ENCODE measurements around the gene MAP3K7CL.

GRCh38 chr21:29117372-29117955 lies 13.0 kb upstream of the MAP3K7CL start:
- TF ChIP-seq, protein P1, sequence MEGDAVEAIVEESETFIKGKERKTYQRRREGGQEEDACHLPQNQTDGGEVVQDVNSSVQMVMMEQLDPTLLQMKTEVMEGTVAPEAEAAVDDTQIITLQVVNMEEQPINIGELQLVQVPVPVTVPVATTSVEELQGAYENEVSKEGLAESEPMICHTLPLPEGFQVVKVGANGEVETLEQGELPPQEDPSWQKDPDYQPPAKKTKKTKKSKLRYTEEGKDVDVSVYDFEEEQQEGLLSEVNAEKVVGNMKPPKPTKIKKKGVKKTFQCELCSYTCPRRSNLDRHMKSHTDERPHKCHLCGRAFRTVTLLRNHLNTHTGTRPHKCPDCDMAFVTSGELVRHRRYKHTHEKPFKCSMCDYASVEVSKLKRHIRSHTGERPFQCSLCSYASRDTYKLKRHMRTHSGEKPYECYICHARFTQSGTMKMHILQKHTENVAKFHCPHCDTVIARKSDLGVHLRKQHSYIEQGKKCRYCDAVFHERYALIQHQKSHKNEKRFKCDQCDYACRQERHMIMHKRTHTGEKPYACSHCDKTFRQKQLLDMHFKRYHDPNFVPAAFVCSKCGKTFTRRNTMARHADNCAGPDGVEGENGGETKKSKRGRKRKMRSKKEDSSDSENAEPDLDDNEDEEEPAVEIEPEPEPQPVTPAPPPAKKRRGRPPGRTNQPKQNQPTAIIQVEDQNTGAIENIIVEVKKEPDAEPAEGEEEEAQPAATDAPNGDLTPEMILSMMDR (IDR thresholded peaks at IDR 0.05): no peak
- no peak for TF ChIP-seq SMAD3 (CRISPR knock-in tag; IDR thresholded peaks at IDR 0.05; ENCODE audit: borderline replicate concordance)
- TF ChIP-seq, protein P2, sequence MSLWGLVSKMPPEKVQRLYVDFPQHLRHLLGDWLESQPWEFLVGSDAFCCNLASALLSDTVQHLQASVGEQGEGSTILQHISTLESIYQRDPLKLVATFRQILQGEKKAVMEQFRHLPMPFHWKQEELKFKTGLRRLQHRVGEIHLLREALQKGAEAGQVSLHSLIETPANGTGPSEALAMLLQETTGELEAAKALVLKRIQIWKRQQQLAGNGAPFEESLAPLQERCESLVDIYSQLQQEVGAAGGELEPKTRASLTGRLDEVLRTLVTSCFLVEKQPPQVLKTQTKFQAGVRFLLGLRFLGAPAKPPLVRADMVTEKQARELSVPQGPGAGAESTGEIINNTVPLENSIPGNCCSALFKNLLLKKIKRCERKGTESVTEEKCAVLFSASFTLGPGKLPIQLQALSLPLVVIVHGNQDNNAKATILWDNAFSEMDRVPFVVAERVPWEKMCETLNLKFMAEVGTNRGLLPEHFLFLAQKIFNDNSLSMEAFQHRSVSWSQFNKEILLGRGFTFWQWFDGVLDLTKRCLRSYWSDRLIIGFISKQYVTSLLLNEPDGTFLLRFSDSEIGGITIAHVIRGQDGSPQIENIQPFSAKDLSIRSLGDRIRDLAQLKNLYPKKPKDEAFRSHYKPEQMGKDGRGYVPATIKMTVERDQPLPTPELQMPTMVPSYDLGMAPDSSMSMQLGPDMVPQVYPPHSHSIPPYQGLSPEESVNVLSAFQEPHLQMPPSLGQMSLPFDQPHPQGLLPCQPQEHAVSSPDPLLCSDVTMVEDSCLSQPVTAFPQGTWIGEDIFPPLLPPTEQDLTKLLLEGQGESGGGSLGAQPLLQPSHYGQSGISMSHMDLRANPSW (CRISPR knock-in tag; conservative IDR thresholded peaks at IDR 0.05; ENCODE audit: low read depth): no peak

All from WTC11 (cell line).